ENCODE results near the gene CCNY. TPM values are rescaled to one million over a fixed set of nuclear protein-coding genes. Genes with fewer than 3 reads are reported as not detected.

CCNY gene
- total and polyA plus RNA-seq, 2 of the 4 experiments (the other 2 are of a cell fraction), result 38.0 to 131 TPM

DNA sequence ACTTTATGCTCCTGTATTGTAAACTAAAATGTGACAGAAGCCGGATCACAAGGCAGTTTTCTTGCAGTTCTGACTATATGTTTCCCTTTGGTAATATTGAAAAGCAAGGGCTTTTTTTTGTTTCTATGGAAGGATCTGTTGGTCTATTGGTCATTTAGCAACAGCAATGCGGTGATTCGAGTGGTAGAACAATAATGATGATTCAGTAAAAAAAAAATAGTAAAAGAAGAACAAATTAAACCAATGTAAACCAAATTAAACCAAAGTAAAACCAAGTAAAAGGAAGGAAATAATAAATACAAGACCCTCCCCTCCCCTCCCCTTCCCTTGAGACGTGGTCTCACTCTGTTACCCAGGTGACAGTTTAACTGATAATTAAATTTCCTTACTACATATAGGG lies 17.8 kb upstream of the CCNY start:
- in situ Hi-C loops (cut with MboI; ENCODE audit: low sequenced_read_pairs), result no loop called here

More for the DNA sequence above, 17.8 kb upstream of the CCNY start:
- no peak for TF ChIP-seq POLR2A (IDR thresholded peaks at IDR 0.05; ENCODE audit: low read depth, low read length)
- no peak for TF ChIP-seq MXI1 (IDR thresholded peaks at IDR 0.05; ENCODE audit: borderline replicate concordance, low read depth, low read length)
- no peak for TF ChIP-seq CEBPB (IDR thresholded peaks at IDR 0.05; ENCODE audit: low read depth, low read length)
- TF ChIP-seq, protein P1, sequence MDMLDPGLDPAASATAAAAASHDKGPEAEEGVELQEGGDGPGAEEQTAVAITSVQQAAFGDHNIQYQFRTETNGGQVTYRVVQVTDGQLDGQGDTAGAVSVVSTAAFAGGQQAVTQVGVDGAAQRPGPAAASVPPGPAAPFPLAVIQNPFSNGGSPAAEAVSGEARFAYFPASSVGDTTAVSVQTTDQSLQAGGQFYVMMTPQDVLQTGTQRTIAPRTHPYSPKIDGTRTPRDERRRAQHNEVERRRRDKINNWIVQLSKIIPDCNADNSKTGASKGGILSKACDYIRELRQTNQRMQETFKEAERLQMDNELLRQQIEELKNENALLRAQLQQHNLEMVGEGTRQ (IDR thresholded peaks at IDR 0.05; ENCODE audit: low read depth, low read length), result no peak
- TF ChIP-seq MAFK (IDR thresholded peaks at IDR 0.05; ENCODE audit: low read depth, low read length), result peak; percentile 45; the same call in 1 of the 2 replicates
- ATAC-seq (ENCODE audit: low read depth) (no peak), DNase-seq (no peak)
- Histone ChIP-seq H3K36me3 (ENCODE audit: control insufficient read depth, insufficient read depth, low read length) (peaks cover 18% of the 10 kb centered on the region), H2BK5ac (ENCODE audit: low read depth, low read length, poor library complexity, severe bottlenecking) (no peak overlapping the region), H3K27ac (ENCODE audit: insufficient read depth, low read length) (no peak overlapping the region), H3K56ac (ENCODE audit: extremely low read depth, insufficient read depth, low read length) (no peak overlapping the region), H4K91ac (ENCODE audit: insufficient read depth, low read depth, low read length) (no peak overlapping the region), H2AFZ (replicated peaks; ENCODE audit: low read length, poor library complexity) (no peak overlapping the region), H3K9me1 (ENCODE audit: insufficient read depth, low read length) (peaks cover 8% of the 10 kb centered on the region), H3K9ac (ENCODE audit: low read depth, low read length) (no peak overlapping the region), H2BK120ac (ENCODE audit: low read depth, low read length) (no peak overlapping the region), H3K14ac (replicated peaks; ENCODE audit: low read depth, low read length) (no peak overlapping the region), H3K4me1 (ENCODE audit: control insufficient read depth, insufficient read depth, low read length) (peaks cover 3% of the 10 kb centered on the region), H4K8ac (ENCODE audit: low read depth in 2 of 2, low read length in 2 of 2) (no peak overlapping the region), H2BK20ac (ENCODE audit: low read depth, low read length) (no peak overlapping the region), H3K23ac (ENCODE audit: low read depth, low read length) (no peak overlapping the region), H2AK5ac (ENCODE audit: low read depth, low read length) (no peak overlapping the region), H4K5ac (ENCODE audit: low read depth, low read length) (no peak overlapping the region), H3K27me3 (ENCODE audit: control insufficient read depth, insufficient read depth, low read length) (no peaks in the 10 kb centered on the region), H3K4me3 (ENCODE audit: insufficient read depth, low read depth, low read length) (no peak overlapping the region), H3K9me3 (ENCODE audit: control insufficient read depth, insufficient read depth, low read length) (no peaks in the 10 kb centered on the region), H2BK15ac (ENCODE audit: low read depth, low read length) (no peak overlapping the region), H3K4me2 (ENCODE audit: low read depth, low read length) (no peak overlapping the region), H3K79me1 (ENCODE audit: low read depth in 1 of 2, low read length in 2 of 2) (peaks cover 32 to 54% of the 10 kb centered on the region in 2 experiments), H4K20me1 (ENCODE audit: insufficient read depth, low read length) (no peaks in the 10 kb centered on the region; the same call in 1 of the 2 replicates), H2AK9ac (replicated peaks; ENCODE audit: low read depth, low read length, poor library complexity) (no peak overlapping the region), H3K18ac (ENCODE audit: low read depth, low read length) (no peak overlapping the region), H3K4ac (ENCODE audit: low read depth, low read length) (no peak overlapping the region)
- POLR2A ChIA-PET (ENCODE audit: unreplicated experiment), result no interaction called here
- CTCF ChIA-PET, result interaction anchor here (0.6 to 0.7 kb wide), 2 partner anchors 10 to 77 kb away, joined by 3 read pairs; no protein-coding TSS in a partner anchor
- intact Hi-C loops (cut with micrococcal nuclease), result loop anchor here (10.0 kb wide), 1 partner anchor 1124 kb away; no protein-coding TSS in a partner anchor
- WGBS, 2 experiments (ENCODE audit: extremely low coverage in 2 of 2, insufficient read length in 1 of 2), result no CpG with 5 or more reads among the region's 4 CpGs
- no TSS peak for BruUV-seq (replicated peaks)
- dilution Hi-C loops (cut with HindIII; ENCODE audit: low sequenced_read_pairs, unreplicated experiment), result no loop called here
